ENCODE measurements around the gene CCER1. TPM values are rescaled to one million over a fixed set of nuclear protein-coding genes. Genes with fewer than 3 reads are reported as not detected.

Gene CCER1
- total RNA-seq, 1 experiment from 2014 or later, result not detected

- POLR2A ChIA-PET, result no interaction called here
- no peaks in the 10 kb centered on the region for H3K36me3 Mint-ChIP-seq (ENCODE audit: insufficient read depth, unreplicated experiment)
These were observed 17.2 kb upstream of the CCER1 start for GRCh38 chr12:90972226-90972625.

GRCh38 chr12:90970911-90971310, 15.9 kb upstream of the CCER1 start:
- Histone ChIP-seq H3K4me3 (ENCODE audit: low read depth, low read length) (no peak overlapping the region), H3K9me3 (no peaks in the 10 kb centered on the region), H3K27me3 (replicated peaks; ENCODE audit: control insufficient read depth, insufficient read depth, low read length) (no peaks in the 10 kb centered on the region), H3K4me1 (no peaks in the 10 kb centered on the region), H3K36me3 (ENCODE audit: control insufficient read depth, insufficient read depth, low read length) (no peaks in the 10 kb centered on the region)
- Mint-ChIP-seq H3K4me1 (ENCODE audit: low read depth, unreplicated experiment) (no peaks in the 10 kb centered on the region), H3K36me3 (ENCODE audit: insufficient read depth, unreplicated experiment) (no peaks in the 10 kb centered on the region), H3K9me3 (ENCODE audit: unreplicated experiment) (no peaks in the 10 kb centered on the region), H3K27me3 (ENCODE audit: insufficient read depth, unreplicated experiment) (no peaks in the 10 kb centered on the region), H3K27ac (ENCODE audit: unreplicated experiment) (no peak overlapping the region), H3K4me3 (ENCODE audit: unreplicated experiment) (no peak overlapping the region)
- intact Hi-C loops (cut with micrococcal nuclease; ENCODE audit: unreplicated experiment), result no loop called here
- no TSS peak for BruUV-seq (replicated peaks)
- ChIA-PET POLR2A (no interaction called here), CTCF (interaction anchor here (1.1 kb wide), 1 partner anchor 11 kb away, joined by 5 read pairs; no protein-coding TSS in a partner anchor)
- no peak for TF ChIP-seq CTCF (IDR thresholded peaks at IDR 0.05; ENCODE audit: insufficient read depth in 1 of 2, low read depth in 1 of 2, low read length in 1 of 2, severe bottlenecking in 1 of 2, unreplicated experiment in 1 of 2)
- DNase-seq, result no peak

More at GRCh38 chr12:90972226-90972625, 17.2 kb upstream of the CCER1 start:
- Mint-ChIP-seq H3K27me3 (ENCODE audit: insufficient read depth, unreplicated experiment) (no peaks in the 10 kb centered on the region), H3K27ac (ENCODE audit: unreplicated experiment) (no peak overlapping the region), H3K9me3 (ENCODE audit: unreplicated experiment) (no peaks in the 10 kb centered on the region), H3K4me1 (ENCODE audit: low read depth, unreplicated experiment) (no peaks in the 10 kb centered on the region), H3K4me3 (ENCODE audit: unreplicated experiment) (no peak overlapping the region)
- TF ChIP-seq CTCF (IDR thresholded peaks at IDR 0.05; ENCODE audit: insufficient read depth in 1 of 2, low read depth in 1 of 2, low read length in 1 of 2, severe bottlenecking in 1 of 2, unreplicated experiment in 1 of 2), result no peak
- Histone ChIP-seq H3K4me1 (no peaks in the 10 kb centered on the region), H3K27me3 (replicated peaks; ENCODE audit: control insufficient read depth, insufficient read depth, low read length) (no peaks in the 10 kb centered on the region), H3K9me3 (no peaks in the 10 kb centered on the region), H3K4me3 (ENCODE audit: low read depth, low read length) (no peak overlapping the region), H3K36me3 (ENCODE audit: control insufficient read depth, insufficient read depth, low read length) (no peaks in the 10 kb centered on the region)
- no TSS peak for BruUV-seq (replicated peaks)
- intact Hi-C loops (cut with micrococcal nuclease; ENCODE audit: unreplicated experiment), result no loop called here
- CTCF ChIA-PET, result no interaction called here
- DNase-seq, result no peak

- Histone ChIP-seq H3K4me3 (ENCODE audit: low read depth, low read length) (no peak overlapping the region), H3K36me3 (ENCODE audit: control insufficient read depth, insufficient read depth, low read length) (no peaks in the 10 kb centered on the region), H3K4me1 (no peaks in the 10 kb centered on the region), H3K27me3 (replicated peaks; ENCODE audit: control insufficient read depth, insufficient read depth, low read length) (no peaks in the 10 kb centered on the region), H3K9me3 (no peaks in the 10 kb centered on the region)
- no peak overlapping the region for H3K27ac Mint-ChIP-seq (ENCODE audit: unreplicated experiment)
- intact Hi-C loops (cut with micrococcal nuclease; ENCODE audit: unreplicated experiment), result no loop called here
- no peaks in the 10 kb centered on the region for H3K4me1 Mint-ChIP-seq (ENCODE audit: low read depth, unreplicated experiment)
- no peak overlapping the region for H3K4me3 Mint-ChIP-seq (ENCODE audit: unreplicated experiment)
- H3K9me3 Mint-ChIP-seq (ENCODE audit: unreplicated experiment), result no peaks in the 10 kb centered on the region
- DNase-seq, result no peak
- no TSS peak for BruUV-seq (replicated peaks)
- ChIA-PET POLR2A (no interaction called here), CTCF (interaction anchor here (1.1 kb wide), 1 partner anchor 11 kb away, joined by 5 read pairs; no protein-coding TSS in a partner anchor)
- H3K36me3 Mint-ChIP-seq (ENCODE audit: insufficient read depth, unreplicated experiment), result no peaks in the 10 kb centered on the region
- H3K27me3 Mint-ChIP-seq (ENCODE audit: insufficient read depth, unreplicated experiment), result no peaks in the 10 kb centered on the region
- TF ChIP-seq CTCF (IDR thresholded peaks at IDR 0.05; ENCODE audit: insufficient read depth in 1 of 2, low read depth in 1 of 2, low read length in 1 of 2, severe bottlenecking in 1 of 2, unreplicated experiment in 1 of 2), result no peak
These were observed 15.5 kb upstream of the CCER1 start for GRCh38 chr12:90970471-90970870.
